ENCODE results near the gene SELENOK.
"Not testable (repeated sequence)": the region's sequence is repeated elsewhere in the genome, so short reads cannot be mapped to it uniquely, and the experiment has no call there.

SELENOK gene

DNA sequence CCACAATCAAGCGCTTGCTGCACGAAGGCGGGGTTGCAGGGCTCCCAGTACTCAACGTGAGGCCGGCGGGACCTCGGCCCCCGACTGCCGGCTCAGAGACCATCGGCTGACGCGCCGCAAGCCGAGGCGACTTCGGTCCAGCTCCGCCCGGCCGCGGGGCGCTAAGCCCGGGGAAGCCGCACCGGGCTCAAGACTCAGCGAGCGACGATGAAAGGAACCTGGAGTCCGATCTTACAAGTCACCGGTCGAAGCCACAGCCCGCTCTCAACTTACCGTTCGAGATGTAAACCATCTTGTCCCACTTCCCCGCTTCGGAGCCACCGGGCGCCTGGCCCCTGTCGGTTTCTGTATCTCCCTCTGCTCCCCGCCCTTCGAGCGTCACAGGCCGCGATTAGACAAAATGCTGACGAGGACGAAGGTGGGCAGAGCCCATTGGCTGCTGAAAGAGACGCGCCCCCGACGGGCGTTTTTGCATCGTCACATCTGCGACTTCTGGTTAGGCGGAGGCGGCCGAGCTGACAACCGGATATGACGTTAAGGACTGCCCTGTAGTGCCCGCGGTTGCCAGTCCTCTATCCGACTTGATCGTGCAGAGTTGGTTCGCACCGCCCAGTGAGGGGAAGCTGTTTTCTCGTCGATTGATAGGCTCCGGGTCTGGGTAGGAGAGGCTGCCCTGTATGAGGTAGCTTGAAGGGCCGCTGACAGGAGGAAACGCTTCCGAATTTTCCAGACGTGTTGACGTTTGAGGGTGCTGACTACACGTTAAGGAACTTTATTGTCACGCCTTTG lies at the start of gene SELENOK:
Gene SELENOK (minus strand): TSS at position 363 of the 789 bp plus-strand sequence.
- DNase-seq, result peak; percentile 69

DNA sequence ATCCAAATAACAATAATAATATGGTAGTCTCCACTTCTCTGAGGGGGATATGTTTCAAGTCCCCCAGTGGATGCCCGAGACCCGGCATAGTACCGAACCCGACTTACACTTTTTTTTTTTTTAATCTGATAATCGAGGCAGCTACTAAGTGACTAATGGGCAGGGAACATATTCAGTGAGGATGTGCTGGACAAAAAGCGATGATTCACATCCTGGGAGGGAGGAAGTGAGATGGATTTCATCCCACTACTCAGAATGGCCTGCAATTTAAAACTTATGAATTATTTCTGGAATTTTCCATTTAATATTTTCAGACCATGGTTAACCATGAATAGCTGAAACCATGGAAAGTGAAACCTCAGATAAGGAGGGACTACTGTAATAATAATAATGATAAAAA lies 49.5 kb upstream of the SELENOK start:
- no peak for DNase-seq

DNA sequence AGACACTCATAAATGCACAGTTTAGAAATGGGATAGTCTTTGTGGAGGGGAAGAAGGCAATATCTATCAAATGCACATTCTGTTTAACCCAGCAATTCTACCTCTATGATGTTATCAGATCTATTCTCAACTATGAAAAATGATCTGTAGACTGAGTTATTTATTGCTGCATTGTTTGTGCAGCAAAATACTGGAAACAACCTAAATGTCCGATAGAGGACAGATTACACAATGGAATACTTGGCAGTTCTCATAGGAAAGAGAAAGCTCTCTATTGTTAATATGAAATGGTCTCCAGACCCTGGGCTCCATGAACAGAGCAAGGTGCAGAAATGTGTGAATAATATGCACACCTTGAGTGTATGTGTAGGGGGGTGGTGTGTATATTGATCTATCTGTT lies 49.0 kb upstream of the SELENOK start:
- DNase-seq, result no peak

DNA sequence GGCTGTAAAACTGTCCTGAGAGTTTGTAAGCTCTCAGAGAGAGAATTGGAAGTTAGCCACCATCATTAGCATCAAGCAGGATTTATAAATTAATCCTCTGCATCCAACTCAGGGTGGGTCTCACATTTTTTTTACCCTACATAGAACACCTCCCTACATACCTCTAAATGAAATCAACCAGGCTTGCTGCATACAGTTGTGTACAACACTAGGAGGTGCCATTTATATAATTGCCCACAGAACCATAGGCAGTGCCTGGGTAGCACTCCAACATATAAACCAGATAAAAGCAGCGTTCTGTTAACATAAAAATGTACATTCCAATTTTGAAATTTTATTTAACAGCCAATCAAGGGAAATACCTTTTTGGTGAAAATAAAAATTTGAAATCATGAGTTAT lies 48.2 kb upstream of the SELENOK start:
- DNase-seq, result no peak

DNA sequence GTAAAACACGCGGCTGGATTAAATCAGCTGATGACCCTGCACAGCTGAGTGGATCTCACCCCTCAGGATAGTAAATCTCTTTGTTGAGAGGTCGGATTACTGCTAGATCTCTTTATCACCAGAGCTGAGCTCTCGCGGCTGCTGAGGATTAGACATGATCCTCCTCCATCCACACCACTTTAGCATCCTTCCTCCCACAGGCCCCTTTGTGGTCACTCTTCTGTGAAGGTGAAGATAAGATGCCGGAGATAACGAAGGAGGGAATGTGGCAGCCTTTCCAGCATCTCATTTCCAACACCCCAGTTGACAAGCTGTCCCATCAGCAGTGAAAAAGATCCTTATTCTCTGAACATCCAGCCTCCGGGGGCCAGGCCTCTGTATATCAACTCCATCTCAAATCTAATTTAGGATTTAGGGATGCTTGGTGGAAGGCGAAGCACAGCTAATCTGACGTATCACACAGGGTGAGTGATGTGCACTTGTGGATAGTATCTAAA lies 47.5 kb upstream of the SELENOK start:
- no peak for DNase-seq

DNA sequence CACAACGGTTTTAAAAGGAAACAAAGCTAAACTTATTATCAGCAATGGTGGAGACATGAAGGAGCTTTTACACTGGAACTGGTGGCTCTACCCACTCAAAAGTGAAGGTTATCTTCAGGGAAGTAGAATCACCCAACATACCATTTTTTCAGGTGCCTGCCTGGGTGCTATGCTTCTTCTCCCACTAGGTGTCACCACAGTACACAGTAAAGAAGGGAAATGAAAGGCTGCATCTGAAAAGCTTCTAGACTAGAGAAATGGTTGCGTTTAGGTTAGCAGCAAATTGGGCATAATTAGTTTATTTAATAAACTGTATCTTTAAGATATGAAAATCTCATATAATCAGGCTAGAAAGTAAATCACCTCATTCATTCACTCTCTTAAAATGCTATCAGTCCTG lies 47.0 kb upstream of the SELENOK start:
- no peak for DNase-seq

DNA sequence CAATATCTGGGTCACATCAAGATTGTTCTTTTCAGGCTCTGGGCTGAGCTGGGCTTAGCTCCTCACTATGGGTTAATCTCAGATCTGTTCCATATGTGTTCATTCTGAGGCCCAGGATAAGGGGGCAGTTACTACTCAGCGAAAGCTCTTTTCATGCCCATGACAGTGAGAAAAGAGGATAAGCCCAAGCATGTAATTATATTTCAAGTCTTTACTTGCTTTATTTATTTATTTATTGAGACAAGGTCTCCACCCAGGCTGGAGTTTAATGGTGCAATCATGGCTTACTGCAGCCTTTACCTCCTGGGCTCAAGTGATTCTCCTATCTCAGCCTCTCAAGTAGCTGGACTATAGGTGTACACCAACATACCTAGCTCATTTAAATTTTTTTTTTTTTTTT lies 44.7 kb upstream of the SELENOK start:
- no peak for DNase-seq

DNA sequence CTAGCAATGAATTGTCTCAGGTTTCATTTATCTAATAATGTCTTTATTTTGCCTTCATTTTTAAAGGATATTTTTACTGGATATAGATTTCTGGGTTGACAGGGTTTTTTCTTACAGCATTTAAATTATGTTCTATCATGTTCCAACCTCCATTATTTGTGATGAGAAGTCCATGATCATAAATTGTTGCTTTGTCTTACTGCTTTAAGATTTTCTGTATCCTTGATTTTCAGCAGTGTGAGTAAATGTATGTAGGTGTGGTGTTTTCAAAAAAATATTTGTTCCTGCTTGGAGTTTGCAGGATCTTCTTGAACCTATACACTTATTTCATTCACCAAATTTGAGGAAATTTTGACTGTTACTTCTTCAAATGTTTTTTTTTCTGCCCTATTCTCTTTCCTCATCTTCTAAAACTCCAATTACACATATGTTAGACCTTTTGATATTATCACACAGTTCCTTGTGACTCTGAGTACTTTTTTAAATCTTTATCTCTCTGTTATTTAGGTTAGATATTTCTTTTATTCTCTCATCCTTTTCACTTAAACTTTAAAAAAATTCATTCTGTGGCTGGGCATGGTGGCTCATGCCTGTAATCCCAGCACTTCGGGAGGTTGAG lies 43.7 kb upstream of the SELENOK start:
- no peak for DNase-seq

DNA sequence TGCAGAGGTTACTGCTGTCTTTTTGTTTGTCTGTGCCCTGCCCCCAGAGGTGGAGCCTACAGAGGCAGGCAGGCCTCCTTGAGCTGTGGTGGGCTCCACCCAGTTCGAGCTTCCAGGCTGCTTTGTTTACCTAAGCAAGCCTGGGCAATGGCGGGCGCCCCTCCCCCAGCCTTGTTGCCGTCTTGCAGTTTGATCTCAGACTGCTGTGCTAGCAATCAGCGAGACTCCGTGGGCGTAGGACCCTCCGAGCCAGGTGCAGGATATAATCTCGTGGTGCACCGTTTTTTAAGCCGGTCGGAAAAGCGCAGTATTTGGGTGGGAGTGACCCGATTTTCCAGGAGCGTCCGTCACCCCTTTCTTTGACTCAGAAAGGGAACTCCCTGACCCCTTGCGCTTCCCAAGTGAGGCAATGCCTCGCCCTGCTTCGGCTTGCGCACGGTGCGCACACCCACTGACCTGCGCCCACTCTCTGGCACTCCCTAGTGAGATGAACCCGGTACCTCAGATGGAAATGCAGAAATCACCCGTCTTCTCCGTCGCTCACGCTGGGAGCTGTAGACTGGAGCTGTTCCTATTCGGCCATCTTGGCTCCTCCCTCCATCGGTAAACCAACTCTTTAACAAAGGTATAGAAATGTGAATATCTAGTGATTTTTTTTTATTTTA lies 35.7 kb upstream of the SELENOK start:
- DNase-seq, result not testable (repeated sequence)

DNA sequence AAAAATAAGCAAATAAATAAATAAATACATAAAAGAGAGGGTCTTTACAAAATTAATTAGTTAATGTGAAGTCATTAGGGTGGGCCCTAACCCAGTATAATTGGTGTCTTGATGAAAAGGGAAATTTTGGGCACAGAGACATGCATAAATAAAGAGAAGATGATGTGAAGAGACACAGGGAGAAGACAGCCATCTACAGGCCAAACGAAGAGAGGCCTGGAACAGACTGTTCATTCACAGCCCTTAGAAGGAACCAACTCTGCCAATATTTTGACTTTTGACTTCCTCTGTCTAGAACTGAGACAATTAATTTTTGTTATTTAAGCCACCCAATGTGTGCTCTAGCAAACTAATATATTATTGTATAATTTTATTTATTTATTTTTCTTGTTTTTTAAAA lies 29.6 kb upstream of the SELENOK start:
- DNase-seq, result no peak

DNA sequence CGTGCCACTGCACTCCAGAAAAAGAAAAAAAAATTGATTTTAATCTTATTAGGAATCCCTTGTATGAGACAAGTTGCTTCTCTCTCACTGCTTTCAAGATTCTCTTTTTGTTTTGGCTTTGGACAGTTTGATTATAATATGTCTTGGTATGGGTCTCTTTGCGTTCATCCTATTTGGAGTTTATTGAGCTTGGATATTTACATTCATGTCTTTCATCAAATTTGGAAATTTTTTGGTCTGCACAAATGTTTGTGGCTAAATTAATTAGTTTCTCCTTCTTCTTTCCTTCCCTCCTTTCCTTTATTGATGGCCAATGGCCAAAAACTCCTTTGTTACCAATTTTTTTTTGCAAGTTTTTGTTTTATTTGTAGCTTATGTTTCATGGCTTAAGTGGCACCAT lies 28.1 kb upstream of the SELENOK start:
- no peak for DNase-seq

DNA sequence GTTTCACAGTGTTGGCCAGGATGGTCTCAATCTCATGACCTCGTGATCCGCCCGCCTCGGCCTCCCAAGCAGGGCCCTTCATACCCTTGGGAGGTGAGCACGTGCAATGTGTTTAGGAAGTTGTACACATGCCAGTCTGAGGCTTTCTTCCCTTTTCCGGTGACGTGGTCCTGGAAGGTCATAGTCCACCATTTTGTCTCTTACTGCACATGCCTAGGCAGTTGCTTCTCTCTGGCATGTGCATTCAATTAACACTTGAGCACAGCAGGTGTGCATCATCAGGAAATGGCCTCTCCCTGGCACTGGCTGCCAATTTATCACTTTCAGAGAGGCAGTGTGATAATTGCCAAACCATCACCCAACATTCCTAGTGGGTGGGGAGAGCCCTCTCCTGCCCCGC lies 21.7 kb upstream of the SELENOK start:
- no peak for DNase-seq

DNA sequence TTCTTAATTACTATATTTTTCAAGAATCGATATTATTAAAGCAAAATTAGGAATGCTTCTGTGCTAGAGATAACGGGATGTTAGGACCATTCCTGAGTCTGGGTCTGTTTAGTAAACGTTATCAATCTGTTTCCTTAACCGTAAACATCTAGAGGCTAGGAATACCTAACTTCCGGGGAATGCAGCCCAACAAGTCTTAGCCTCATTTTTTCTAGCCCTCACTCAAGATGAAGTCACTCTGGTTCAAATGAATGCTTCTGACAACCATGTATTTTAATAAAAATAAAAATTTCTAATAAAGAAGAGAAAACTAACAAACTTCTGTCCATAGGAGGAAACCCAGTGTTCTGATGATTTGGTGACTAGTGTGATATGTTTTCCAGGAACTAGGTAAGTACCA lies 11.1 kb upstream of the SELENOK start:
- DNase-seq, result no peak

DNA sequence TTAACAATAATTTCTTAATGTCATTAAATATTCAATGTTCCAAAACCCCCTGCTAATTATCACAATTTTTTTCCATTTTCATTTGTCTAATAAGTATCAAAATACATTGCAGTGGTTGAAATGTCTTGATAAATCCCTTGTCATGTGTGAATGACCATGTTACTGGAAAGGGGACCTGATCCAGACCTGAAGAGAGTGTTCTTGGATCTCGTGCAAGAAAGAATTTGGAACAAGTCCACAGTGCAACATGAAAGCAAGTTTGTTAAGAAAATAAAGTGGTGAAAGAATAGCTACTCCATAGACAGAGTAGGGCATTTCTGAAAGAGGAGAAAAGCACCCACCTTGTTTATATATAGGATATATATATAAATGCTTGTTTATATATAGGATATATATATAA lies 10.4 kb upstream of the SELENOK start:
- DNase-seq, result no peak

DNA sequence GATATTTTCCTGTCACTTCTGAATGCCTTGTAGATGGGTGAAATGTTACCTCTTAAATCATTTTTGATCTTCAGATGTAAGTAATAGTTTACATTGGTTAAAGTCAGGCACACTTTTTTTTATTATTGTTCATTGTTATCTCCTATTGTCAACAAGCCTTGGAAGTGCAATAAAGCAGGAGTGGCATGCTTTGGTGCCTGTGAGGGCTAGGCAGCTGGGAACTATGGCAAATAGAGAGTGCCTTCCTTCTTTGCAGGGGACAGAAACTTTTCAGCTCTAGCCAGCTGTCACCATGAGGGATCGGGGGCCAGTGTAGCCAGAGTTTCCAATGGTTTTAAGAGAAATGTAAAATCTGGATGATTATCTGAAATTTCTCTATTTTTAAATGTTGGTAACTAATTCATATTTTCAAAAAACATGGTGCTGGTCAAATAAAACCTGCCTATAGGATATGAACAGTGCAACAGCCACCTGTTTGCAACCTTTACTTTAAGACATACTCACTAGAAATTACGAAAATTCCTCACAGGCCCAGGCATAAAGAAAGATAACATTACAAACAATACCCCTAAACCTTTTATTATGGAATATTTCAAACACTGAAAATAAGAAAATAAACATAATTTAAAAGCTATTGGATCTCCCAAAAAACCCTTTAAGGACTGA lies 9.1 kb upstream of the SELENOK start:
- DNase-seq, result no peak

DNA sequence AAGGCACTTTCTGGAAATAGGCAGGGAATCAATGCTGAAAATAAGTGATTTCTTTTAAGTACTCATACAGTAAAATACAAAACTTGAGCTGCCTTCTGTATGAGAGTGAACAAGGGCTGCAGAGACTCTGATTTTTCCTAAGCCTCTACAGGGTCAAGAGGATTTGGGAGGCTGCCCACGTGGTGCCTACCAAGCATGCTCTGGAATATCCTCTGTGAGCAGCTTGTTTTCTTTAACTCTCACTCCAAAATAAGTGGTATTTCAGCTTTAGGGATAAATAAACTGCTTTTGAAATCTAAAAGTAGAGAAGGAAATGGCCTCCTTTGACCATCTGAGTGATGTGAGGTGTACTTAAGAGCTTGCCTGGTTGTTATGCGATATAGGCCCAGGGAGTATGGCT lies 8.1 kb upstream of the SELENOK start:
- DNase-seq, result no peak

DNA sequence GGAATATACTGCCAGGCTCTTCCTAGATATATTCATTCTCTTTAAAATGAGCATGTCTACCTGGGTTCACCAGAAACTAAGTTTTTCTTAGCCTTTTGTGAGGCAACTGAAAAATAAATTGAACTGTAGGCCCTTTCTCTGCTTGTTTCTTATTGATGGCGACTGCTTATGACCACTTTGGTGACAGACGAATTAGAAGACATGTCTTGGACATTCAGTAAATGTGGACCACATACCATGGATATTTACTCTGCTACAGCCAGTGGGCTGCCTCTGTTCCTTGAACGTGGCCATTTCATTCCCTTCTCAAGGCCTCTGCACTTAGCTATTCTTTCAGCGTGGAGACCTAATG lies 603 bp upstream of the SELENOK start:
- DNase-seq, result no peak

DNA sequence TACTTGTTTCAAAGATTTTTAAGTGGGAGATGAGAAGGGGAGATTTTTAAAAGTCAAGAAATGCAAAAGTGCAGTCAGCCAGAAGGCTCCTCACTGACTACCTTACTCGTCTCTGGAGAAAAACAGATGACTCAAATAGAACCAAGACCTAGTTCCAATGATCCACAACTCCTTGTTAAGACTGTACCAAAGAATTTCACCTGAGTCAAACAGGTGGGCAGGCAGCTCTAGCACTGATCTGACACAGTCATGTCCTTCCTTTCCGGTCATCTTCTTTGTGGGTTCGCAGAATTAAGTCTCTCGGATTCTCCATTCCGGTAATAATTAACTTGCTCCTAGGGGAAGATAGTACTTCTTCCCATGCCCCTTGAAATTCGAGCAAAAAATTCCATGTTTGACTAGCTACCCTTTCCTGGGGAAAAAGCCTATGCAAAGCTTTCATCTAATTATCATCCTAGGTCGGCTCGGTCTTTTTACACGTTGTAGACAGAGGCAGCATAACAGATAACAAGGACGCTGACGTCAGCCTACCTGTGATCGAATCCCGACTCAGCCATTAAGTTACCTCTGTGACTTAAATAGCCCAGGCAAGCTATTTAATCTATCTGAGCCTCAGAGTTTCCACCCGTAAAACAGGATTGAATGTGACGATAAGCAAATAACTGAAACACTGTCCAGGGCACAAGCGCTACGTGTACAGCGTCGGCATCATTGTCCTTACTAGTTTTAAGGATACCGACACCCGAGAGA lies 758 bp downstream of the SELENOK start:
- no peak for DNase-seq

DNA sequence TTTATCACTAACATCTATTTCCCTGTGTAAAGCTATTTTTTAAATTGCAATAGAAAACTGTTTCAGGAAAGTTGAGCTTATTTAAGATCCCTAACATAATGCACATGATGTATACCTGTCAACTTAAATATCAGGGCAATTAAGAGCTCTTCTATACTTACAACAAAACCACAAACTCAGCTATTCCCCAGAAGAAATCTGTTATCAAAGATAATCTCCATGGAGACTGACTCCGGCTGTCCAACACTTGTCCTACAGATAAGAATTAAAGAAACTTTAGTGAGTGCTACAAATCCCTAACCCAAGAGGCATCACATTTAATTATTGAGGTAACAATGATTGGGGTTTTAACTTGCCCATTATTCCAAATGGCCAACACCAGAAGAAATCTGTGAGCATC lies 3.4 kb downstream of the SELENOK start:
- no peak for DNase-seq

DNA sequence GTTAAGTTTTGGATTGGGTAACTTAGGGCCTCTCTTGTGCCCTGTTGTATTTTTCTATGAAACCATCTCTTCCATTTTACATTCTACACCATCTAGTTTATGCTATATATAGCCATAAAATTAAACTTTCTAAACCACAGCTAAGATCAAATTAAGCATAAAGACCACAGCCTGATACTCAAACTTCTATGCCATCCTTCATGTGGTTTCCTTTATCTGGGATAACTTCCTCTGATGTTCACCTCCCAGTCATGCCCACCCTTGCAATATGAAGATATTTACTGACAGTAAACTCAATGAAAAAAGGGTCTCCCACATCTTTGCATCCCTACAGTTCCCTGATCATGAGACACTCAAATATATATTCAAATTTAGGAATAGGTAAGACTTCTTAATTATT lies 4.2 kb downstream of the SELENOK start:
- no peak for DNase-seq

DNA sequence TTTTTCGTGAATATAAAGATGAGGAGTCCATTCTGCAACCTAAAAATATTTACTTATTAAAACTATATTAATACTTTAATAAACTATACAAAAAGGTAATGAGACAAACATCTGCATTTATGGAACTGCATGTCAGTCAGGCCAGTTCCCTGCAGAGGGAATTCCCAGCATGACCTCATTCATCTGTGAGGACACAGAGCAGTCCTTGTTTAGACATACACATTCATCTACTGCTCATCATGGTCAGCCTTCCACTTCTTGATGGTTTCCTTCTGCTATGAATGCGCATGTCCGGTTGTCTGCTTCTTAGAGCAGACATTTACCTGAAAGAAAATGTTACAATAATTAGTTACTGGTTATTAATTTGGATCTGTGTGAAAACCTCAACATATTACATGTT lies 6.4 kb downstream of the SELENOK start:
- no peak for DNase-seq

DNA sequence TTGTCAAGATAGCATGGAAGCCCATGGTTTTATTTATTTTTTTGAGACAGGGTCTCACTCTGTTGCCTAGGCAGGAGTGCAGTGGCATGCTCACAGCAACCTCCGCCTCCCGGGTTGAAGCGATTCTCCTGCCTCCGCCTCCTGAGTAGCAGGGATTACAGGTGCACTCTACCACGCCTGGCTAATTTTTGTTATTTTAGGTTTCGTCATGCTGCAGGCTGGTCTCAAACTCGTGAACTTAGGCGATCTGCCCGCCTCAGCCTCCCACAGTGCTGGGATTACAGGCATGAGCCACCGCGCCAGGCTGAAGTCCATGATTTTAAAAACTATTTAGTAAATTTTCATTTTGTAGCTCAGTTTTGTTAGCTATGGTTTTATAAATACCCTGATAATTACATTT lies 7.0 kb downstream of the SELENOK start:
- DNase-seq, result no peak

DNA sequence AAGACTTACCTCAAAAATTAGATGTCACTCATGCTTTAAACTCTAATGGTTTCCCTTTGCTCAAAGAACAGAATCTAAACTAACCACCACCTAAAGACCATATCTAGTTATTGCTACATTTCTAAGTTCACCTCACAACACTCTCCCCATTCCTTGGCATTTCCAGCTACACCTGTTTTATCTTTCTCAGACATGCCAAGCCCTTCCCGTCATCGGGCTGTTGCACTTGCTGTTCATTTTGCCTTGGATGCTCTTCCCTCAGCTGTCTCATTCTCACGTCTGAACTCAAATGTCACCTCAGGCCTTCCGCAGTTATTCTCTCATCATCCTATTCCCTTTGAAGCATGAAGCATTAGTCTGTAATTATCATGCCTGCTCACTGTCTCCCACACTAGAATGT lies 8.7 kb downstream of the SELENOK start:
- DNase-seq, result no peak
